Endodermal cell (in vitro differentiated cells): ENCODE results near the gene BTG2. TPM values are rescaled to one million over a fixed set of nuclear protein-coding genes. Genes with fewer than 3 reads are reported as not detected.

Experiments
- DNase-seq: peaks from one replicate; pipeline ENCODE4 v3.0.0-alpha.2; 2017
- H3K27ac ChIP-seq: 2 replicates; pipeline ENCODE4 v1.5.1; 2013; ENCODE audit warnings: mild to moderate bottlenecking, low read depth, low read length, moderate library complexity
- H3K27me3 ChIP-seq: 2 replicates; pipeline ENCODE4 v1.6.1; 2013; ENCODE audit warnings: mild to moderate bottlenecking, low read length, moderate library complexity; ENCODE audit not compliant: insufficient read depth, control insufficient read depth, poor library complexity, severe bottlenecking
- H3K36me3 ChIP-seq: 2 replicates; pipeline ENCODE4 v1.7.0; 2013; ENCODE audit warnings: mild to moderate bottlenecking, low read length, moderate library complexity; ENCODE audit not compliant: control insufficient read depth, insufficient read depth
- H3K4me1 ChIP-seq: one replicate; pipeline ENCODE4 v1.7.0; 2013; ENCODE audit warnings: low read length; ENCODE audit not compliant: control insufficient read depth, insufficient read depth
- H3K4me3 ChIP-seq: 2 replicates; pipeline ENCODE4 v1.5.1; 2013; ENCODE audit warnings: mild to moderate bottlenecking, low read length, moderate library complexity
- H3K9ac ChIP-seq: 2 replicates; pipeline ENCODE4 v1.6.1; 2013; ENCODE audit warnings: mild to moderate bottlenecking, low read length, moderate library complexity; ENCODE audit not compliant: poor library complexity, severe bottlenecking; ENCODE audit errors: extremely low read depth
- H3K9me3 ChIP-seq: 2 replicates; pipeline ENCODE4 v1.6.1; 2013; ENCODE audit warnings: mild to moderate bottlenecking, low read length, moderate library complexity; ENCODE audit not compliant: control insufficient read depth
- H3K27ac Mint-ChIP-seq: 2 replicates; pipeline ENCODE4 v1.8.0; 2020; ENCODE audit warnings: mixed read lengths
- H3K27me3 Mint-ChIP-seq: 2 replicates; pipeline ENCODE4 v1.8.0; 2021; ENCODE audit warnings: mild to moderate bottlenecking, mixed read lengths; ENCODE audit not compliant: insufficient read depth
- H3K36me3 Mint-ChIP-seq: 2 replicates; pipeline ENCODE4 v1.8.0; 2020; ENCODE audit warnings: low read depth, mixed read lengths
- H3K4me1 Mint-ChIP-seq: 2 replicates; pipeline ENCODE4 v1.8.0; 2020; ENCODE audit warnings: mixed read lengths
- H3K4me3 Mint-ChIP-seq: 2 replicates; pipeline ENCODE4 v1.8.0; 2020; ENCODE audit warnings: mild to moderate bottlenecking, moderate library complexity, mixed read lengths
- H3K9me3 Mint-ChIP-seq: 2 replicates; pipeline ENCODE4 v1.8.0; 2020; ENCODE audit warnings: mild to moderate bottlenecking, mixed read lengths
- WGBS, 2 experiments: methylation state at CpG; one replicate each; pipeline versions ENCODE4 v1.1.5 to v1.1.7; 2013; ENCODE audit warnings: missing lambda C conversion rate in 2 of 2, mixed read lengths in 1 of 2; ENCODE audit not compliant: insufficient coverage in 1 of 2, insufficient read length in 1 of 2; 5-methylcytosine and 5-hydroxymethylcytosine counted together
- total RNA-seq, 2 donors: library from RNA; stranded (reverse); fragmentation: NEBNext Ultra II Directional in 1 of 2; extraction: Animal tissue kit (Norgen Biotek cat#: 25700) in 1 of 2; gene quantifications; 2 replicates in 1 of 2; 3 replicates in 1 of 2; pipeline ENCODE4 v1.2.1, GENCODE V29; 2021
- TF ChIP-seq, protein P1 (sequence below): fragments of 200-600 bp; sonication (generic); conservative IDR thresholded peaks from 2 replicates; pipeline ENCODE4 v1.5.0; 2021; ENCODE audit warnings: antibody characterized with exemption, mild to moderate bottlenecking

The BTG2 gene
- total RNA-seq, 2 donors from 2014 or later: 49.8 to 54.6 TPM

DNA sequence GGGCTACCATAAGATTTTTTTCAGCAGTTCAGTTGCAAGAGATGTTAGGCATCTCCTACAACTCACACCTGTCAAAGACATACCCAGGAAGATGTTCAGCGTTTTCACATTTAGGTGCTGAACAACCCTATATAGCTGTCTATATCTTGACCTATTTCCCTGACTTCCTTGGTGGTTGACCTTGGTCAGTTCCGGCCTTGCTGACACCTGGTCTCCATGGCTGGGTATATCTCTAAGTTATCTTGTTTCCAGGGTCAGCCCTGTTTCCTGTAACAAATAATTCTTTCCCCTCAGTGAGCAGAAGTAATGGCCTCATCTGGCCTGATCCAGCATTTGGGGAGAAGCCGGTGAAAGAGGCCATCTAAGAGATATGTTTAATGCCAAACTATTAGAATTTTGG is 2.4 kb upstream of the BTG2 start:
- 94 to 97% methylated on average over 3 of the region's 3 CpGs for WGBS, 2 experiments
- H3K4me3 ChIP-seq: no peak overlapping the region

DNA sequence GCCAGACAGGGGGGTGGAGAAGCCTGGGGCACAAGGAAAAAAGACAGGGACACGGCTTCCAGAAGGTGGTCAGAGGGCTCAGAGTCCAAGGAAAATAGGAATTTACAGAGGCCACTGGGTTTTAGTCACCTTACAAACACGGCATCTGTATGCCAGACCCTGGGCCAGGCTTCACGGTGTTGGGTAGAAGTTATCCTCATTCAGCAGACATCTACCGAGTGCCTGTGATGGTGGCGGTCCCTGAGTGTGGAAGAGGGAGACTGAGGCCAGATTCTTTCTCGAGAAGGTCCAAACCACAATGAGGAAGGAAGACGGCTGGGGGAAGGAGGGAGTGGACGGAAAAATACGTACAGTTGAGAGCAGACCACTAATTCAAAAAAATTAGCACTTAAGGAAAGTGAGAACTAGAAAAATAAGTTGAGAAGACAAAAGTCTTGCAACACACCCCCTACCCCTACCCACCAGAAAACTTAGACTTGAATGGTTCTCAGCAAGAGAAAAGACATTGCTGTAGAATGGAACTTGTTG is 864 bp upstream of the BTG2 start:
- peaks cover 8% of the 10 kb centered on the region for H3K36me3 ChIP-seq
- peaks cover 24% of the 10 kb centered on the region for H3K27me3 ChIP-seq
- H3K9ac ChIP-seq: peak overlapping the region; percentile 78
- H3K27ac Mint-ChIP-seq: peak overlapping the region; percentile 95
- H3K4me3 ChIP-seq: peak overlapping the region; percentile 80
- peaks cover 62% of the 10 kb centered on the region for H3K4me1 Mint-ChIP-seq
- H3K27me3 Mint-ChIP-seq: peaks cover 54% of the 10 kb centered on the region
- no peak for DNase-seq
- peaks cover 16% of the 10 kb centered on the region for H3K36me3 Mint-ChIP-seq
- H3K9me3 ChIP-seq: no peaks in the 10 kb centered on the region
- TF ChIP-seq, protein P1, sequence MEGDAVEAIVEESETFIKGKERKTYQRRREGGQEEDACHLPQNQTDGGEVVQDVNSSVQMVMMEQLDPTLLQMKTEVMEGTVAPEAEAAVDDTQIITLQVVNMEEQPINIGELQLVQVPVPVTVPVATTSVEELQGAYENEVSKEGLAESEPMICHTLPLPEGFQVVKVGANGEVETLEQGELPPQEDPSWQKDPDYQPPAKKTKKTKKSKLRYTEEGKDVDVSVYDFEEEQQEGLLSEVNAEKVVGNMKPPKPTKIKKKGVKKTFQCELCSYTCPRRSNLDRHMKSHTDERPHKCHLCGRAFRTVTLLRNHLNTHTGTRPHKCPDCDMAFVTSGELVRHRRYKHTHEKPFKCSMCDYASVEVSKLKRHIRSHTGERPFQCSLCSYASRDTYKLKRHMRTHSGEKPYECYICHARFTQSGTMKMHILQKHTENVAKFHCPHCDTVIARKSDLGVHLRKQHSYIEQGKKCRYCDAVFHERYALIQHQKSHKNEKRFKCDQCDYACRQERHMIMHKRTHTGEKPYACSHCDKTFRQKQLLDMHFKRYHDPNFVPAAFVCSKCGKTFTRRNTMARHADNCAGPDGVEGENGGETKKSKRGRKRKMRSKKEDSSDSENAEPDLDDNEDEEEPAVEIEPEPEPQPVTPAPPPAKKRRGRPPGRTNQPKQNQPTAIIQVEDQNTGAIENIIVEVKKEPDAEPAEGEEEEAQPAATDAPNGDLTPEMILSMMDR: no peak
- WGBS, 2 experiments: 82 to 92% methylated on average over 7 of the region's 9 CpGs
- H3K9me3 Mint-ChIP-seq: no peaks in the 10 kb centered on the region
- H3K4me1 ChIP-seq: peaks cover 18% of the 10 kb centered on the region
- no peak overlapping the region for H3K27ac ChIP-seq
- H3K4me3 Mint-ChIP-seq: peak overlapping the region; percentile 90

More for the DNA sequence above, 2.4 kb upstream of the BTG2 start:
- H3K27ac ChIP-seq: no peak overlapping the region
- H3K27me3 Mint-ChIP-seq: peaks cover 52% of the 10 kb centered on the region
- no peaks in the 10 kb centered on the region for H3K9me3 Mint-ChIP-seq
- H3K4me1 ChIP-seq: peaks cover 13% of the 10 kb centered on the region
- H3K4me3 Mint-ChIP-seq: no peak overlapping the region
- H3K27me3 ChIP-seq: peaks cover 24% of the 10 kb centered on the region
- H3K9ac ChIP-seq: no peak overlapping the region
- peaks cover 3% of the 10 kb centered on the region for H3K36me3 ChIP-seq
- H3K36me3 Mint-ChIP-seq: peaks cover 3% of the 10 kb centered on the region
- DNase-seq: no peak
- H3K9me3 ChIP-seq: no peaks in the 10 kb centered on the region
- H3K27ac Mint-ChIP-seq: no peak overlapping the region
- TF ChIP-seq, protein P1: no peak
- peaks cover 50% of the 10 kb centered on the region for H3K4me1 Mint-ChIP-seq

DNA sequence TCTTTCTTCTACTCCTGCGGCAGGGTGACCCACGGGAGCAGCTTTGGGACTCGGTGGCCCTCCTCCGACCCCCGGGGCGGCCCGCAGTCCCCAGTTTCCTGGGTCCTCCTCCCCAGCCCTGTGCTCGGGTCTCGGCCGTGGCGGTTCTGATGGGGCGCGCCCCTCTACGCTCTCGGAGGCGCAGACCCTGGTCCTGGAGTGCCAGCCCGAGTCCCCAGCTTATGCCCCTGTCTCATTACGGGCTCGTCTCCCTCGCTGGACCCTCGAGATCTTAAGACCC is 430 bp downstream of the BTG2 start:
- Mint-ChIP-seq H3K27me3 (peaks cover 62% of the 10 kb centered on the region), H3K36me3 (peaks cover 23% of the 10 kb centered on the region), H3K4me3 (peak overlapping the region; percentile 90), H3K9me3 (no peaks in the 10 kb centered on the region), H3K4me1 (peaks cover 59% of the 10 kb centered on the region), H3K27ac (peak overlapping the region; percentile 93)
- peak overlapping the region; percentile 67 for H3K27ac ChIP-seq
- no peak for DNase-seq
- peaks cover 17% of the 10 kb centered on the region for H3K36me3 ChIP-seq
- 2 to 3% methylated on average over 8 to 21 of the region's 21 CpGs for WGBS, 2 experiments
- TF ChIP-seq, protein P1: no peak
- no peaks in the 10 kb centered on the region for H3K9me3 ChIP-seq
- peak overlapping the region; percentile 86 for H3K9ac ChIP-seq
- H3K4me3 ChIP-seq: peak overlapping the region; percentile 98
- H3K27me3 ChIP-seq: peaks cover 24% of the 10 kb centered on the region
- H3K4me1 ChIP-seq: peaks cover 11% of the 10 kb centered on the region
